ENCODE data around the gene ERMAP. TPM values are rescaled to one million over a fixed set of nuclear protein-coding genes. Genes with fewer than 3 reads are reported as not detected.

Gene ERMAP
- total and polyA plus RNA-seq, 10 donors: 3.0 to 19.3 (median 13.1) TPM

- Histone ChIP-seq H3K27ac (no peak overlapping the region), H3K9me3 (no peaks in the 10 kb centered on the region), H3K4me1 (peaks cover 0 to 17% (median 2%) of the 10 kb centered on the region in 6 donors), H3K4me3 (no peak overlapping the region), H3K27me3 (replicated peaks in 1 of 7) (no peaks in the 10 kb centered on the region), H3K36me3 (peaks cover 0 to 35% (median 2%) of the 10 kb centered on the region in 6 donors)
- TF ChIP-seq POLR2AphosphoS5 (IDR thresholded peaks at IDR 0.05) (no peak), POLR2A (IDR thresholded peaks at IDR 0.05) (no peak), CTCF (IDR thresholded peaks at IDR 0.05 in 8 of 11, conservative IDR thresholded peaks at IDR 0.05 in 3 of 11) (no peak)
- WGBS, 5 donors: 93 to 100% (median 94%) methylated on average over 2 of the region's 2 CpGs
- DNase-seq: no peak
- intact Hi-C loops (cut with DNase I; ENCODE audit: low total_unique reads): no loop called here
These were observed 18.5 kb downstream of the ERMAP start for GRCh38 chr1:42835422-42835821.

- H3K4me1 ChIP-seq: peaks cover 0 to 17% (median 2%) of the 10 kb centered on the region in 6 donors
- no peak for TF ChIP-seq CTCF (IDR thresholded peaks at IDR 0.05 in 8 of 11, conservative IDR thresholded peaks at IDR 0.05 in 3 of 11)
- no peak for TF ChIP-seq POLR2AphosphoS5 (IDR thresholded peaks at IDR 0.05)
- TF ChIP-seq POLR2A (IDR thresholded peaks at IDR 0.05): no peak
- H3K27me3 ChIP-seq (replicated peaks in 1 of 7): no peaks in the 10 kb centered on the region
- intact Hi-C loops (cut with DNase I; ENCODE audit: low total_unique reads): no loop called here
- DNase-seq: no peak
- no peak overlapping the region for H3K4me3 ChIP-seq
- no peak overlapping the region for H3K27ac ChIP-seq
- no peaks in the 10 kb centered on the region for H3K9me3 ChIP-seq
- peaks cover 0 to 46% (median 0%) of the 10 kb centered on the region in 6 donors for H3K36me3 ChIP-seq
- WGBS, 5 donors: 44 to 82% (median 52%) methylated on average over 3 of the region's 3 CpGs
These were observed 20.8 kb downstream of the ERMAP start for GRCh38 chr1:42837709-42838108.

- no peak for DNase-seq
- intact Hi-C loops (cut with DNase I; ENCODE audit: low total_unique reads): no loop called here
- H3K4me3 ChIP-seq: no peak overlapping the region
- H3K27me3 ChIP-seq (replicated peaks in 1 of 7): no peaks in the 10 kb centered on the region
- no peak for TF ChIP-seq CTCF (IDR thresholded peaks at IDR 0.05 in 8 of 11, conservative IDR thresholded peaks at IDR 0.05 in 3 of 11)
- TF ChIP-seq POLR2AphosphoS5 (IDR thresholded peaks at IDR 0.05): no peak
- no peak for TF ChIP-seq POLR2A (IDR thresholded peaks at IDR 0.05)
- H3K9me3 ChIP-seq: no peaks in the 10 kb centered on the region
- no peak overlapping the region for H3K27ac ChIP-seq
- peaks cover 0 to 16% (median 2%) of the 10 kb centered on the region in 6 donors for H3K4me1 ChIP-seq
- 68 to 79% (median 74%) methylated on average over 7 of the region's 7 CpGs for WGBS, 5 donors
- peaks cover 0 to 52% (median 0%) of the 10 kb centered on the region in 6 donors for H3K36me3 ChIP-seq
These were observed 21.7 kb downstream of the ERMAP start for GRCh38 chr1:42838482-42839190.

- H3K4me1 ChIP-seq: peaks cover 0 to 22% (median 8%) of the 10 kb centered on the region in 6 donors
- DNase-seq: no peak
- H3K27me3 ChIP-seq (replicated peaks in 1 of 7): no peaks in the 10 kb centered on the region
- peaks cover 0 to 36% (median 0%) of the 10 kb centered on the region in 6 donors for H3K36me3 ChIP-seq
- H3K9me3 ChIP-seq: no peaks in the 10 kb centered on the region
- whole genome bisulfite sequencing, 5 donors: 83 to 90% (median 85%) methylated on average over 3 of the region's 3 CpGs
- intact Hi-C loops (cut with DNase I; ENCODE audit: low total_unique reads): no loop called here
- TF ChIP-seq POLR2A (IDR thresholded peaks at IDR 0.05) (no peak), CTCF (IDR thresholded peaks at IDR 0.05 in 8 of 11, conservative IDR thresholded peaks at IDR 0.05 in 3 of 11) (no peak), POLR2AphosphoS5 (IDR thresholded peaks at IDR 0.05) (no peak)
- no peak overlapping the region for H3K4me3 ChIP-seq
- no peak overlapping the region for H3K27ac ChIP-seq
These were observed 24.1 kb downstream of the ERMAP start for GRCh38 chr1:42841010-42841409.
